ENCODE data around the gene PSMG4. TPM values are rescaled to one million over a fixed set of nuclear protein-coding genes. Genes with fewer than 3 reads are reported as not detected.

PSMG4 gene
- total and polyA plus RNA-seq, 2 donors (not counting 3 experiments of a cell fraction or from before 2014, with no cell fraction given), result 31.4 to 46.0 TPM

DNA sequence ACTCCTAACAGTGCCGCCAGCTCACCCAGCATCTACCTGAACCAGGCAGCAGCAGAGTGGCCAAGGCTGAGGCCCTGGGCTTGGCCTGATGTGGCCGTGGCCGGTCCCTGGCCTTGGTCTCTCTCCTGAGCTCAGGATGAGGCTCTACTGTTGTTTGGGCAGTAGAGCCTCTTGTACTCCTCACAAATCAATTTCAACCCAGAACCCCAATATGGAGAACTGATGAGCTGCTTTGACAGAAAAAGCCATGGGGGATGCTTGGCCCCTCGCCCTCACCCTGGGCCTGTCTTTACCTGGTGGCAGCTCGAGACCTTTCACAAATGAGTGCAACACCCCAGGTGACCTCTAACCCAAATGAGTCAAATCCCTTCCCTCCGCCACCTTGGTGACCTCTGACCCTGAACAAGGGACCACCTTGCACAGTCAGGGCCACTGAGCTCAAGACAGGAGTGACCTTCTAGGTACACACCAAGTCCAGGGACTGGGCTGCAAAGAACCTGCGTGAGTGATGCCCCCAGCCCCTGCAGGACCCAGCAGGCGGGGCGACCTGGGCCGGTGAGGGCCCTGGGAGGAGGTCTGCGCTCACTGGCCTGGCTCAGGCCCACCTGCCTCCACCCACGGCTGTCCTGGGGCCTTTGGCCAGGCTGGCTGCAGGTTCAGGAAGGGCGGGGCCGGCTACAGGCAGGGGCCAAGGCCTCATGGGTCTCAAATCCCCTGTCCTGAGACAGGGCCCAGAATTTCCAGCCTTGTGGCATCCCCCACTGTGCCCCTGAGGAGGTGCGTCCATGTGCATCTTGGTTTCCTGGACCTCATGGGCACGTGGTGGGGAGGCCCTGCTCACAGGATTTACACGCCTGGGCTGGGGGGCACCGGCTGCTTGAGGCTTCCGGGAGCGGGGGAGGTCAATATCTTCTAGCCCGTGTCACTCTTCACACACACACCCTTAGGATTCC lies 30.2 kb downstream of the PSMG4 start:
- no peak for DNase-seq (ENCODE audit: low read depth, low spot score)

More for the DNA sequence above, 30.2 kb downstream of the PSMG4 start:
- H3K9me1 ChIP-seq (replicated peaks; ENCODE audit: control insufficient read depth, extremely low read depth, insufficient read depth, low read length), result no peaks in the 10 kb centered on the region
- dilution Hi-C loops (cut with MboI; ENCODE audit: extremely low pct_ligation_motif_present, low sequenced_read_pairs) (loop anchor here (25.0 kb wide), 1 partner anchor 698 kb away; no protein-coding TSS in a partner anchor), intact Hi-C loops (cut with micrococcal nuclease) (loop anchor here (1.0 kb wide), 1 partner anchor 20 kb away; no protein-coding TSS in a partner anchor)
- ChIA-PET CTCF (interaction anchor here (1.2 to 1.8 kb wide), 2 partner anchors 122 to 443 kb away, joined by 3 to 6 read pairs; no protein-coding TSS in a partner anchor), POLR2A (interaction anchor here (0.5 to 0.7 kb wide), 2 partner anchors 143 to 1422 kb away, joined by 4 to 6 read pairs; no protein-coding TSS in a partner anchor)
- peaks cover 0 to 8% of the 10 kb centered on the region in 2 experiments for H3K36me3 ChIP-seq (ENCODE audit: control insufficient read depth in 2 of 2, extremely low read depth in 1 of 2, insufficient read depth in 2 of 2, low read length in 2 of 2)
- H3K27ac ChIP-seq (ENCODE audit: insufficient read depth, low read depth, low read length), result no peak overlapping the region
- no peak for FAIRE-seq
- H2AFZ ChIP-seq (ENCODE audit: low read depth, low read length), result no peak overlapping the region
- no TSS peak for BruUV-seq (replicated peaks)
- no peak overlapping the region for H3K4me3 ChIP-seq (replicated peaks in 1 of 3; ENCODE audit: insufficient read depth in 1 of 3, low read depth in 1 of 3, low read length in 3 of 3)
- peaks cover 6% of the 10 kb centered on the region for H3K4me1 ChIP-seq (ENCODE audit: control insufficient read depth, extremely low read depth, insufficient read depth, low read length)
- no peaks in the 10 kb centered on the region for H3K79me2 ChIP-seq (ENCODE audit: control insufficient read depth, insufficient read depth, low read length)
- H3K4me2 ChIP-seq (ENCODE audit: insufficient read depth, low read length), result no peak overlapping the region
- H3K27me3 ChIP-seq (ENCODE audit: control insufficient read depth in 2 of 2, insufficient read depth in 2 of 2, low read length in 2 of 2), result no peaks in the 10 kb centered on the region
- no peaks in the 10 kb centered on the region for H4K20me1 ChIP-seq (replicated peaks; ENCODE audit: control insufficient read depth, extremely low read depth, insufficient read depth, low read length)
- TF ChIP-seq MYC (IDR thresholded peaks at IDR 0.05; ENCODE audit: low read depth, low read length) (no peak), CTCF (IDR thresholded peaks at IDR 0.05; ENCODE audit: extremely low read depth in 1 of 2, insufficient read depth in 1 of 2, low read depth in 1 of 2, low read length in 2 of 2) (no peak), GATA2 (IDR thresholded peaks at IDR 0.05; ENCODE audit: insufficient read depth, insufficient read length, low read depth, low read length) (no peak), MAX (IDR thresholded peaks at IDR 0.05; ENCODE audit: insufficient read depth, insufficient read length) (no peak), EZH2 (IDR thresholded peaks at IDR 0.05; ENCODE audit: borderline replicate concordance, low read depth, low read length, severe bottlenecking) (no peak), JUN (IDR thresholded peaks at IDR 0.05; ENCODE audit: borderline replicate concordance, insufficient read depth, insufficient read length, low read depth) (no peak), FOS (IDR thresholded peaks at IDR 0.05; ENCODE audit: borderline replicate concordance, insufficient read depth, low read length) (no peak), POLR2AphosphoS5 (IDR thresholded peaks at IDR 0.05; ENCODE audit: insufficient read depth, low read depth, low read length) (no peak), POLR2A (IDR thresholded peaks at IDR 0.05; ENCODE audit: low read depth, low read length) (no peak)
- no peak overlapping the region for H3K9ac ChIP-seq (replicated peaks; ENCODE audit: extremely low read depth, insufficient read depth, low read length)
- no peaks in the 10 kb centered on the region for H3K9me3 ChIP-seq (replicated peaks; ENCODE audit: control insufficient read depth, insufficient read depth, low read length)
